GM21515 (cell line): ENCODE results near the gene HSDL2.
"Not testable (repeated sequence)": the region's sequence is repeated elsewhere in the genome, so short reads cannot be mapped to it uniquely, and the experiment has no call there.

Experiments used
- ATAC-seq: cut with Tn5 transposase; IDR thresholded peaks from one replicate; pipeline ENCODE4 v1.9.1; 2021; ENCODE audit not compliant: unreplicated experiment

The HSDL2 gene

GRCh38 chr9:112393146-112393545, 13.2 kb downstream of the HSDL2 start:
- not testable (repeated sequence) for ATAC-seq

GRCh38 chr9:112396416-112396815, 16.5 kb downstream of the HSDL2 start:
- no peak for ATAC-seq

- no peak for ATAC-seq
Measured at GRCh38 chr9:112396872-112397271, 17.0 kb downstream of the HSDL2 start.

- no peak for ATAC-seq
Measured at GRCh38 chr9:112401175-112401815, 21.4 kb downstream of the HSDL2 start.

- ATAC-seq: no peak
Measured at GRCh38 chr9:112403614-112404201, 23.8 kb downstream of the HSDL2 start.

GRCh38 chr9:112404508-112404932, 24.6 kb downstream of the HSDL2 start:
- no peak for ATAC-seq

GRCh38 chr9:112408275-112408674, 28.4 kb downstream of the HSDL2 start:
- no peak for ATAC-seq

GRCh38 chr9:112408819-112409218, 28.9 kb downstream of the HSDL2 start:
- ATAC-seq: no peak

DNA sequence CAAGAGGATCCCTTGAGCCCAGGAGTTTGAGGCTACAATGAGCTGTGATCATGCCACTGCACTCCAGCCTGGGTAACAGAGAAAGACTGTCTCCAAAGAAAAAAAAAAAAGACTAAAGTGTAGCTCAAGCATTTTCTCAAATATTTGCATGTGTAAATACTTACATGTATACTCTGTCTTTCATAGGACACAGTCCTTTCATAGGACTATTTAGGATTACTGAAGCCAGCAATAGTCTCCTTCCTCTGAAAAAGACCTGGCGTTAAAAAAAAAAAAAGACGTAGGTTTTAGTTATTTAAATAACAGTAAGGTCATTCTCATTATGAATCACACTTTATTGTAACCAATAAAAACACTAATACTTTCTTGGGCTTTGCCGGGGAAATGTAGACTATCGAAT, 29.9 kb downstream of the HSDL2 start:
- ATAC-seq: no peak

GRCh38 chr9:112411626-112412027, 31.7 kb downstream of the HSDL2 start:
- no peak for ATAC-seq

GRCh38 chr9:112413728-112414127, 33.8 kb downstream of the HSDL2 start:
- ATAC-seq: not testable (repeated sequence)

DNA sequence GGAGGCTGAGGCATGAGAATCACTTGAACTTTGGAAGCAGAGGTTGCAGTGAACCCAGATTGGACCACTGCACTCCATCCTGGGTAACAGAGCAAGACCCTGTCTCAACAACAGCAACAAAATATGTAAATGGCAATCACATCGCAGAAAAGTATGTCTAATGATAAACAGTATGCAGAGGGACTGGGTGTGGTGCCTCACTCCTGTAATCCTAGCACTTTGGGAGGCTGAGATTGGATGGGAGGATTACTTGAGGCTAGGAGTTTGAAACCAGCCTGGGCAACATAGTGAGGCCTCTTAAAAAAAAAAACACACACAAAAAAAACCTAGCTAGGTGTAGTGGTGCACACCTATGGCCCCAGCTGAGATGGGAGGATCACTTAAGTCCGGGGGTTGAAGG, 40.3 kb downstream of the HSDL2 start:
- ATAC-seq: no peak

DNA sequence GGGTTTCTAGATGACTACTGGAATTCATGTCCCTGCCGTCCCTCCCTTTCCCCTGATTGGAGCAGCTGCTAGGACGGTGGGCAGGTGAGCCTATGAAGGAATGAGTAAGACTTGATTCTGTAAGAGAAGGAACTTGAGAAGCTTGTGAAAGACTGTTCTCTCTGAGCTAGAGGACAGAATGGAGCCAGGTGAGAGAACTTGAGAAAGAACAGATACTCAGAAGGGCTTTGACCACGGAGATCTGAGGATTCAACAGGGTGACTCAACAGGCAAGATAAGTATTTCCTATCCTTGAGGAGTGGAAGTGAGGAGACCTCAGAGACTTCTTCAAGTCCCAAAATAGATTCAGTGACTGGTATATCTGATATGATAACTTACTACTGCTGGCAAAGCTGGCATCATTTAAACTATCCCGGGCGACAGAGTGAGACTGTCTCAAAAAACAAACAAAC, 41.9 kb downstream of the HSDL2 start:
- ATAC-seq: no peak

DNA sequence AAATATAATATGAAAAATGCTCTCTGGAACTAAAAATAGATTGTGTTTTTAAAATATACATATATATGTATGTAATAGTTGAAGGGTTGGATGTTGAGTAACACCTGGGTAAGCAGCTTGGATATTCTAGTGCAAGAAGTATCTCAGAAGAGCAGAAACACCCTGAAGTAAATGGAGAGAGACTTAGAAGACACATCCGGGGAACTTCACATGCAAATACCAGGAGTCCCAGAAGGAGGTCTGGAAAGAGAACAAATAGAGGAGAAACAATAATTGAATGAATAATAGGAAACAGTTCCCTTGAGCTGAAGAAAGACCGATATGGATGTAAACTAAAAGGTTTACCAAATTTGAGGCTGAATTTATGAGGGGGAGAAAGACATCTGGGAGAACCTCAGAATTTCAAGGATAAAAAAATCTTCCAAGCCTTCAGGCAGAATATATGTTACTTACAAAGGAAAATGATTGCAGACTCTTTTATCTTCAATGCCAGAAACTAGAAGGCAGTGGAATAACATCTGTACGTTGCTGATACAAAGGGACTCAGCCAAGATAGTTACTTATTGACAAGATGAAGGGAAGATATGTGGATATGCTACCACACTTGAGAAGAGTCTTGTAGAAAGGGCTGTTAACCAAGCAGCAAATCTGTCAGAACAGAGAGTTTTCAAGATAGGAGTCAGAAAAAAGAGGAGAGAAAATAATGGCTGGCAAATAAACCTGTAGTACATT, 42.7 kb downstream of the HSDL2 start:
- ATAC-seq: no peak

- no peak for ATAC-seq
Measured at GRCh38 chr9:112430006-112430522, 50.2 kb downstream of the HSDL2 start.

DNA sequence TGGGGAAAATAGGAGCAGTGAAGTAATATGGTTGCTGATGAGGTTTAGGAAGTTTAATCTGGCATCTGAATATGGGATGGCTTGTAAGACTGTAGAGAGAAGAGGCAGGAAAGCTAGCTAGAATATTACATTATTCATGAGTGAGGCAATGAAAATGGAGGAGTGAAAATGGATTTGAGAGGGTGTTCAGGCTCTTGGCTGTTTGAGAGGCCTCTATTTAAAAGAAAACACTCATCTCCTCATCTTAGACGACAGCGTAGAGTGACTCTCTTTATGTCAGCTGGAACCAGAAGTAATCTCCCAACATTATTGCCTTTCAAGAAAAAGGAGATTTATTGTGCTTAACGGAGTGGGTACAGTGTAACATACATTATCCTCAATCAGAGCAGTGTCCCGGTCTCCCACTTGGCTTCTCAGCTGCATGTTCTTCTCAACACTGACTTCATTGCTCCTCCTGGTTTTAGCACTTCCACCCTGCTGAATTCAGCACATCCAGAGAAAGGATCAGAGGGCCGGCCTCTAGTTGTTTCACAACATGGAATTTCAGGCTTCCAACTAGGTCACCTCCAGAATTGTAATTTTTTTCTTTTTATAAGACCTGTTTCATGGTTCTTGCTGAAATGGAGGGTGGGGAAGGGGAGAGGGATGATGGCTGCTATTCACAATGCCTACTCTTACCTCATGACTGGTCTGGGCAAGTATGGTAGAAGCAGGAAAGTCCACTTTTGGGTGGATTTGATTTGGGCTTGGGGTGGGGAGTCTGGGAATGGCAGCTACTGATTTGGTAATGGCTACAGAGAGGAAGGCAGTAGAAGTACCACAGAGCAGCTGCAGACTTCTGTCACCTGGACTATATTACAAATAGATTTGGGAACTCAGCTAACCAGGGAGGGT, 53.8 kb downstream of the HSDL2 start:
- no peak for ATAC-seq

DNA sequence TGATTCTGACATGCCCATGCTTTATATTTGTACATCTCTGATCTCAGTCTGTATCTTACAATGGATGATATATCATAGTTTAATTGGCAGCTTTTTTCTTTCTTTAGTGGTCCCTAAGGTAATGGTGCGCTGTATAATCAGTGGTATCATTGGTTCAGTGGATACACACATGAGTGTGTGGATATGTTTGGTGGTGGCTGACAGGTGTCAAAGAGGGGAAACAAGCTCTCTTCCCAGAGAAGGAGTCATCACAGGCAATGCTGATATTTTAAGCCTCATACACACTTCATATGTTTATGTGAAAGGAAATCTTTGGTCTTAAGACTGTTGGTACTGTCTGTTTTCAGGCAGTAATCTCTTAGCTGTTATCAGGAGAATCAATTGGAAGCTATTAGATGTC, 54.6 kb downstream of the HSDL2 start:
- ATAC-seq: no peak

DNA sequence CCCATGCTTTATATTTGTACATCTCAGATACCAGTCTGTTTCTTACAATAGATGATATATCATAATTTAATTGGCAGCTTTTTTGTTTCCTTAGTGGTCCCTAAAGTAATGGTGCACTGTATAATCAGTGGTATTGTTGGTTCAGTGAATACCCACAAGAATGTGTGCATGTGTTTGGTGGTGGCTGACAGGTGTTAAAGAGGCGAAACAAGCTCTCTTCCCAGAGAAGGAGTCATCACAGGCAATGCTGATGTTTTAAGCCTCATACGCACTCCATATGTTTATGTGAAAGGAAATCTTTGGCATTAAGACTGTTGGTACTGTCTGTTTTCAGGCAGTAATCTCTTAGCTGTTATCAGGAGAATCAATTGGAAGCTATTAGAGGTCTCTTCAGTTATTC, 57.5 kb downstream of the HSDL2 start:
- no peak for ATAC-seq

DNA sequence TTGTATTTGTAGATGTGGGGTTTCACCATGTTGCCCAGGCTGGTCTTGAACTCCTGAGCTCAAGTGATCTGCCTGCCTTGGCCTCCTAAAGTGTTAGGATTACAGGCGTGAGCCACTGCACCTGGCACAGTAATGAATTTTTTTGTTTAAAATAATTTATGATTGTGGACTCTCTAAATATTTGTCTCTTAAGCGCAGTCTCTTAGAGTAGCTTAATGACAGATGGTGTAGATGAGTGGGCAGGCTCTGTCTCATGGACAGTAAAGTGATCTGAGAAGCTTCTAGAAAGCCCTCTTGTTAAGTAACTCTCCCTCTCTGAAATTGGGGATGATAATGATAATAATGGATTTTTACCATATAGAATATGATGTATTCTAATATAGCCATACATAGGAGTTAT, 59.3 kb downstream of the HSDL2 start:
- no peak for ATAC-seq

GRCh38 chr9:112439825-112440224, 59.9 kb downstream of the HSDL2 start:
- ATAC-seq: no peak

GRCh38 chr9:112443200-112443599, 63.3 kb downstream of the HSDL2 start:
- ATAC-seq: no peak
